Colonic mucosa (tissue), 4 donors: ENCODE data around the gene ABCG2. TPM values are rescaled to one million over a fixed set of nuclear protein-coding genes. Genes with fewer than 3 reads are reported as not detected.

Source experiments
- DNase-seq: peaks from one replicate; pipeline ENCODE4 v3.0.0-alpha.2; 2020
- H3K27ac ChIP-seq: fragments of 200-600 bp; one replicate; pipeline ENCODE4 v1.8.0; 2021
- H3K27me3 ChIP-seq: fragments of 200-600 bp; one replicate; pipeline ENCODE4 v1.8.0; 2021
- H3K36me3 ChIP-seq: fragments of 200-600 bp; one replicate; pipeline ENCODE4 v1.8.0; 2021
- H3K4me1 ChIP-seq: fragments of 200-600 bp; one replicate; pipeline ENCODE4 v1.8.0; 2021; ENCODE audit warnings: mild to moderate bottlenecking
- H3K4me3 ChIP-seq: fragments of 200-600 bp; one replicate; pipeline ENCODE4 v1.8.0; 2021
- H3K9ac ChIP-seq, 2 donors: one replicate each; pipeline ENCODE4 v1.7.0; 2013; ENCODE audit warnings: control low read depth in 2 of 2, low read depth in 2 of 2, low read length in 2 of 2
- H3K9me3 ChIP-seq: fragments of 200-600 bp; one replicate; pipeline ENCODE4 v1.8.0; 2021
- intact Hi-C: fragments of 100-400 bp; cut with DNase I; formaldehyde crosslinking; loops from one replicate; pipeline ENCODE4 v1.14.1; 2022
- total RNA-seq, 2 donors: library from RNA; stranded (reverse); fragmentation: NEBNext Ultra II Directional in 1 of 2; extraction: Animal tissue kit (Norgen Biotek cat#: 25700) in 1 of 2; gene quantifications; one replicate each; pipeline ENCODE4 v1.2.1, GENCODE V29; 2021
- TF ChIP-seq, protein P1 (sequence below): fragments of 200-600 bp; IDR thresholded peaks from one replicate; pipeline ENCODE4 v1.8.0; 2022; ENCODE audit warnings: antibody characterized with exemption, mild to moderate bottlenecking
- donor health status: healthy.
- donor health status: DM: no; HTN: no; CAD: no.
- donor health status: DM: no; HTN: no; CAD: no.

The ABCG2 gene
- total RNA-seq, 2 donors from 2014 or later, result 7.5 to 18.8 TPM

DNA sequence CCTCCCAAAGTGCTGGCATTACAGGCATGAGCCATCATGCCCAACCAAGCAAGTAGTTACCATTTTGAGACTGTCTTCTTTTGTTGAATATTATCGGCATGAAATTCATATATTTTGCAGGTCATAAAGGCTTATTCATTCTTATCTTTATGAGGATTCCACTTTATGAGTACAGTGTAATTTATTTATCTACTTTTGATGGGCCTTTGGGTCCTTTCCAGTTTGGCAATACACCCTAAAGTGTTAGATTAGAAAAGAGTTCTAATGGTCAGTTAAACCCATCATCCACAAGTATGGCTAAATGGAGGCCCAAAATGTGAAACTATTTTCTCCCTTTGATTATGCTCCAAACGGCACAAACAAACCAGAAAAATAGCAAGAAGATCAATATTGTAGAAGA lies 10.9 kb upstream of the ABCG2 start:
- H3K4me1 ChIP-seq, result peaks cover 6% of the 10 kb centered on the region
- H3K9me3 ChIP-seq, result no peaks in the 10 kb centered on the region
- intact Hi-C loops, result no loop called here
- no peaks in the 10 kb centered on the region for H3K36me3 ChIP-seq
- H3K9ac ChIP-seq, result no peak overlapping the region
- TF ChIP-seq, protein P1, sequence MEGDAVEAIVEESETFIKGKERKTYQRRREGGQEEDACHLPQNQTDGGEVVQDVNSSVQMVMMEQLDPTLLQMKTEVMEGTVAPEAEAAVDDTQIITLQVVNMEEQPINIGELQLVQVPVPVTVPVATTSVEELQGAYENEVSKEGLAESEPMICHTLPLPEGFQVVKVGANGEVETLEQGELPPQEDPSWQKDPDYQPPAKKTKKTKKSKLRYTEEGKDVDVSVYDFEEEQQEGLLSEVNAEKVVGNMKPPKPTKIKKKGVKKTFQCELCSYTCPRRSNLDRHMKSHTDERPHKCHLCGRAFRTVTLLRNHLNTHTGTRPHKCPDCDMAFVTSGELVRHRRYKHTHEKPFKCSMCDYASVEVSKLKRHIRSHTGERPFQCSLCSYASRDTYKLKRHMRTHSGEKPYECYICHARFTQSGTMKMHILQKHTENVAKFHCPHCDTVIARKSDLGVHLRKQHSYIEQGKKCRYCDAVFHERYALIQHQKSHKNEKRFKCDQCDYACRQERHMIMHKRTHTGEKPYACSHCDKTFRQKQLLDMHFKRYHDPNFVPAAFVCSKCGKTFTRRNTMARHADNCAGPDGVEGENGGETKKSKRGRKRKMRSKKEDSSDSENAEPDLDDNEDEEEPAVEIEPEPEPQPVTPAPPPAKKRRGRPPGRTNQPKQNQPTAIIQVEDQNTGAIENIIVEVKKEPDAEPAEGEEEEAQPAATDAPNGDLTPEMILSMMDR, result no peak
- no peak for DNase-seq
- no peak overlapping the region for H3K4me3 ChIP-seq
- H3K27me3 ChIP-seq, result no peaks in the 10 kb centered on the region
- no peak overlapping the region for H3K27ac ChIP-seq

DNA sequence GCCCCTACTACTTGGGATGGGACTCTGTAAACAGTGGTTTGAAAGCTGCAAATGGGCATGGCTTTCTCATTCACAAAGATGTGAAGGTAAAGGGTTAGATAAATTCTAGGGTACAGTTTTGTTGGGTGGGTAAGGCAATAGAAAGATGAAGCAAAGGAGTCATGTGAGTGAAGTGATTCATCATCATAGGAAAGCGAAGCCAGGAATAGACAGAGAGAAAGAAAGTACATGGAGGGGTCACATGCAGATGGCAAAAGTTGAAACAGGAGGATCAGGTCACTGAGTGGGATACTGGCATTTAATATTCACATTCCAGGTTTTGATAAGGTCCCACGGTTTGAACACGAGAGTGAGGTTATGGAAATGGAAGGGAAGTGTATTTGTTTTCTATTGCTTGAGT lies 8.2 kb upstream of the ABCG2 start:
- Histone ChIP-seq H3K4me1 (peaks cover 6% of the 10 kb centered on the region), H3K27ac (no peak overlapping the region), H3K9me3 (no peaks in the 10 kb centered on the region), H3K9ac (no peak overlapping the region), H3K36me3 (no peaks in the 10 kb centered on the region), H3K4me3 (no peak overlapping the region), H3K27me3 (no peaks in the 10 kb centered on the region)
- intact Hi-C loops, result no loop called here
- TF ChIP-seq, protein P1, result no peak
- DNase-seq, result no peak

DNA sequence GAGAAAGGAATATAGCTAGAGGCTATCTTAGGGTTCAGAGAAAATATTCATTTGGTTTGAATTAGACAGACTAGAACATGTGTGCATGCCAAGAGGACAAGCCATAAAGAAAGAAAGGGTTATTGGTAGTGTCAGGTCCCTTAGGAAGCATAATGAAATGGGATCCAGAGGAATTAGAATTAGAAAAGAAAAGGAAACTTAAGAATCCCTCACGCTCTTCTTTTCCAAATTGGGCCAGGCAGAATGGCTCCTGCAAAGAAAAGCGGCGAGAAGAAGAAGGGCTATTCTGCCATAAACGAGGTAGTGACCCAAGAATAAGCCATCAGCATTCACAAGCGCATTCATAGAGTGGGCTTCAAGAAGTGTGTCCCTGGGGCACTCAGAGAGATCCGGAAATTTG lies 4.9 kb upstream of the ABCG2 start:
- no peak overlapping the region for H3K27ac ChIP-seq
- H3K9ac ChIP-seq, result no peak overlapping the region
- H3K36me3 ChIP-seq, result no peaks in the 10 kb centered on the region
- peaks cover 10% of the 10 kb centered on the region for H3K27me3 ChIP-seq
- no peak for DNase-seq
- TF ChIP-seq, protein P1, result no peak
- H3K9me3 ChIP-seq, result no peaks in the 10 kb centered on the region
- H3K4me3 ChIP-seq, result no peak overlapping the region
- intact Hi-C loops, result no loop called here
- no peaks in the 10 kb centered on the region for H3K4me1 ChIP-seq

DNA sequence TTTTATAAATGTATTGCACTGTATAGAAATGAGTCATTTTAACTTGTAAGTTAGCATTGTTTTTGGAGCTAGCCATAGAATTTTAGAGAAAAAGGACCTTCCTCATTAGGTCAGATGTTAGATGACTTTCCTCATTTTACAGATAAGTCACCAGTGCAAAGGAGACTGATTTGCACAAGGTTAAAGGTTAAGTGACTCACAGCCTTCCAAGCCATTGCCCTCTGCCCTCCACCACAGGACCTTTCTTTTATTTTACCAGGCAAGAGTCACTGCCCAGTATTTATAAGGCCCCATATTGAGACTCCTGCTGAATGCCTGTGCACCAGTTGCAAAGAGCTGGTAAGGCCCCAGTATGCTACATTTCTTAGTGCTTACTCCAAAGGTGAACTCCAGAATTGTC lies 4.2 kb upstream of the ABCG2 start:
- no peak for DNase-seq
- H3K27me3 ChIP-seq, result peaks cover 10% of the 10 kb centered on the region
- H3K4me1 ChIP-seq, result no peaks in the 10 kb centered on the region
- H3K27ac ChIP-seq, result no peak overlapping the region
- H3K36me3 ChIP-seq, result no peaks in the 10 kb centered on the region
- no peaks in the 10 kb centered on the region for H3K9me3 ChIP-seq
- TF ChIP-seq, protein P1, result no peak
- intact Hi-C loops, result no loop called here
- no peak overlapping the region for H3K4me3 ChIP-seq
- no peak overlapping the region for H3K9ac ChIP-seq

DNA sequence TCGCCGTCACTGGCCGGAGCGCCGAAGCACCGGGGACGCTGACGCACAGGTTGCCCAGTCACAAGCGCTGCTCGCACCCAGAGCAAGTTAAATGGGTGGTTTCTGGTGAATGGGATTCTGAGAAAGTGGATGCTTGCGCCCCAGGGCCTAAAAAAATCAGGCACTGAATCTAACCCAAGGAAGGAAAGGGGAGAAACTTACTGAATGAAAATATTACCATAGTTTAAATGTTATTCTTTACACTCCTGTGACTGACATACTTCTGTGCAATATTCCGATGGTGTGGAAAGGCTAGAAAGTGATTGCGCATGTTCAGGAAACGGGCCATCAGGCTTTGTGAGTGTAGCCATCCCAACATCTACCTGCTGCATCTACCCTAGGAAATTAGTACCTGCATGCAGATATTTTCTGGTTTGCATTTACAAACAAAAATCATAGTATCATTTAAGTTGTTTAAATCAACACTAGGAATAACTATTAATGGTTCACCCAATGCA lies 838 bp upstream of the ABCG2 start:
- Histone ChIP-seq H3K36me3 (no peaks in the 10 kb centered on the region), H3K4me1 (no peaks in the 10 kb centered on the region), H3K9ac (peak overlapping the region in 1 of 2 donors; percentile 66), H3K27ac (no peak overlapping the region), H3K9me3 (no peaks in the 10 kb centered on the region), H3K4me3 (peak overlapping the region; percentile 56), H3K27me3 (peaks cover 10% of the 10 kb centered on the region)
- intact Hi-C loops, result no loop called here
- TF ChIP-seq, protein P1, result no peak
- DNase-seq, result no peak
